Measurements from ENCODE around the gene SMIM43.

SMIM43 gene

DNA sequence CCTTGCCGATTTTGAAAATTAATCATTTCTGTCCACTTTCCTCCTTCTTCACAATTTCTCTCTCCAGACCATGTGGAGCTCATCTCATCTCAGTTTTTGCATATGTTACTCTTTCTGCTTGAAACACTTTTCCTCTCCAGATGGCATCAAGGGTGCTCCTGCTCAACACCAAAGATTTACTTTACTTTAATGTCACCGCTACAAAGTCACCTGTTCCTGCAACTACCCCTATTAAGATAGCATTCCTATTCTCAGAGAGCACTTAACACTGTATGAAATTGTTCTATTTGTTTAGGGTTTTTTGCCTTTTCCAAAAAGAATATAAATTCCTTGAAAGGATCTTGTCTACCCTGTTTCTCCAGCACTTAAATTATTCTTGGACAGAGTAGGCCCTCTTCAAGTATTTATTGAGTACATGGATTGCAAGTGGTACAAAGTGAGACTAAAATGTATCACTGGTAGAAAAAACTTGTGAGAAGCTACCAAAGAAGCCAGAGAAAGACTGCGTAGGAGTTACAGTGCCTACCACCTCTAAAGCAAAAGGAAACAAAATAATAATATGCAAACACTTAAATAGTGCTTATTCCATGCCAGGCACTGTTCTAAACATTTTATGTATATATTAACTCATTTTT is 35.0 kb upstream of the SMIM43 start:
- peak overlapping the region; percentile 6 to 77 for H3K27ac ChIP-seq
- TF ChIP-seq, protein P1, sequence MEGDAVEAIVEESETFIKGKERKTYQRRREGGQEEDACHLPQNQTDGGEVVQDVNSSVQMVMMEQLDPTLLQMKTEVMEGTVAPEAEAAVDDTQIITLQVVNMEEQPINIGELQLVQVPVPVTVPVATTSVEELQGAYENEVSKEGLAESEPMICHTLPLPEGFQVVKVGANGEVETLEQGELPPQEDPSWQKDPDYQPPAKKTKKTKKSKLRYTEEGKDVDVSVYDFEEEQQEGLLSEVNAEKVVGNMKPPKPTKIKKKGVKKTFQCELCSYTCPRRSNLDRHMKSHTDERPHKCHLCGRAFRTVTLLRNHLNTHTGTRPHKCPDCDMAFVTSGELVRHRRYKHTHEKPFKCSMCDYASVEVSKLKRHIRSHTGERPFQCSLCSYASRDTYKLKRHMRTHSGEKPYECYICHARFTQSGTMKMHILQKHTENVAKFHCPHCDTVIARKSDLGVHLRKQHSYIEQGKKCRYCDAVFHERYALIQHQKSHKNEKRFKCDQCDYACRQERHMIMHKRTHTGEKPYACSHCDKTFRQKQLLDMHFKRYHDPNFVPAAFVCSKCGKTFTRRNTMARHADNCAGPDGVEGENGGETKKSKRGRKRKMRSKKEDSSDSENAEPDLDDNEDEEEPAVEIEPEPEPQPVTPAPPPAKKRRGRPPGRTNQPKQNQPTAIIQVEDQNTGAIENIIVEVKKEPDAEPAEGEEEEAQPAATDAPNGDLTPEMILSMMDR (IDR thresholded peaks at IDR 0.05) = no peak
- no peak for DNase-seq (ENCODE audit: low spot score)
- H3K4me3 ChIP-seq = no peak overlapping the region

DNA sequence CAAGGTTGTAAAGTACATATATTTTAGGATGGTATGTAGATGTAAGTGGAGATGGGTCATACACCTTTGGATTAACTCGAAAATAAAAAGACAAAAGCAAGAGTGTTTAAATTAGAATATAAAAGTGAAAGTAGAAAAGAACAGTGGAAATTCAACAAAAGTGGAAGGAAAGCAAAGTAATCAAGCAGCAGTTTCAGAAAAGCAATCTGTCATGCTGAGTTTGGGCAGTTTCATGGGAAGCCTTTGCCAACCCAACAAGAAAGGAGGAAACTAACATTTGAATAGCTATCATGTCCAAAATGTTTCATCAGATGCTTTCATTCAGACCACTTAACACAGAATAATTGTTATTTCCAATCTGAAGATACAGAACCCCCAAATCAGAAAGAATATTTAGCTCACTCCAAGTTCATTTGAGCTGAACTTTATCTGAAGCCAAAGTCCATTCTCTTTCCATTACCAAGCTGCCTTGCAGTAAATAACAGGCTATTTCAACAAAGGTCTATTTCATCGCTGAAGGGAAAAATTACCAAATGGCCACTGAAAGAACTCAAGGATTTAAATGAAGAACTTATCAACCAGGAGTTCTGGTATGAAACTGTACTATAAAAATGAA is 34.4 kb upstream of the SMIM43 start:
- Histone ChIP-seq H3K4me3 (no peak overlapping the region), H3K27ac (peak overlapping the region in 1 of 2 donors; percentile 6)
- DNase-seq (ENCODE audit: low spot score) = no peak
- TF ChIP-seq, protein P1 (IDR thresholded peaks at IDR 0.05) = no peak

- Histone ChIP-seq H3K27ac (no peak overlapping the region), H3K4me3 (no peak overlapping the region)
- no peak for DNase-seq (ENCODE audit: low spot score)
- TF ChIP-seq, protein P1 (IDR thresholded peaks at IDR 0.05) = no peak
Measured at GRCh38 chr4:121796283-121796682, 31.3 kb upstream of the SMIM43 start.

- H3K27ac ChIP-seq = no peak overlapping the region
- no peak for DNase-seq (ENCODE audit: low spot score)
- no peak overlapping the region for H3K4me3 ChIP-seq
- TF ChIP-seq, protein P1 (IDR thresholded peaks at IDR 0.05) = no peak
Measured at GRCh38 chr4:121794505-121795188, 29.7 kb upstream of the SMIM43 start.

DNA sequence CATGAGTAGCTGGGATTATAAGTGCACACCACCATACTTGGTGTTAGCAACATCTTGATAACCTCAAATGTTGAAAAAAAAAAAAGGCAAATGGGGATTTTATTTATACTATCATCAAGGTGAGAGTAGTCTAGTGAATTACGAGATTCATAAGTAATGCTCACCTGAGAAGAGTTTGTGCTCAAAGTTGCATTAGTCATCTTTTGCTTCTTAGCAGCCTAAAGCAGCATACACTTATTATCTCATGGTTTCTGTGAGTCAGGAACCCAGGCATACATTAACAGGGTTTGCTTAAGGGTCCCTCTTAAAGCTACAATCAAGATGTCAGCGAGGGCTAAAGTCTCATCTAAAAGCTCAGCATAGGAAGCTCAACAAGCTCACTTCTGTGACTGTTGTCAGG is 28.0 kb upstream of the SMIM43 start:
- TF ChIP-seq, protein P1 (IDR thresholded peaks at IDR 0.05) = no peak
- DNase-seq (ENCODE audit: low spot score) = no peak
- H3K4me3 ChIP-seq = no peak overlapping the region
- no peak overlapping the region for H3K27ac ChIP-seq

- TF ChIP-seq, protein P1 (IDR thresholded peaks at IDR 0.05) = no peak
- Histone ChIP-seq H3K27ac (no peak overlapping the region), H3K4me3 (no peak overlapping the region)
- no peak for DNase-seq (ENCODE audit: low spot score)
Measured at GRCh38 chr4:121791481-121791880, 26.5 kb upstream of the SMIM43 start.
